Measurements from ENCODE around the gene P3H4. TPM values are rescaled to one million over a fixed set of nuclear protein-coding genes. Genes with fewer than 3 reads are reported as not detected.

P3H4 gene
- polyA plus RNA-seq, 2 of the 4 experiments (the other 2 are of a cell fraction): 36.0 to 52.8 TPM

- no peaks in the 10 kb centered on the region for H3K9me3 ChIP-seq
- ChIA-PET POLR2A (interaction anchor here (1.0 kb wide), 1 partner anchor 15 kb away, joined by 3 read pairs; the partner anchor contains the start of gene JUP), CTCF (interaction anchor here (52.0 to 96.0 kb wide), 2 partner anchors 16 to 21 kb away, joined by 3262 read pairs; partner anchors contain the start of genes FKBP10, GAST, HAP1 and JUP)
- no peak for TF ChIP-seq SMC3 (IDR thresholded peaks at IDR 0.05)
- no peak for TF ChIP-seq HES2 (IDR thresholded peaks at IDR 0.05)
- TF ChIP-seq ATOH8 (CRISPR knock-in tag; IDR thresholded peaks at IDR 0.05; ENCODE audit: low read depth): no peak
- TF ChIP-seq ZC3H11A (IDR thresholded peaks at IDR 0.05): no peak
- no peak for TF ChIP-seq CHD2 (IDR thresholded peaks at IDR 0.05; ENCODE audit: low read length, partially characterized antibody)
- TF ChIP-seq CBX8 (IDR thresholded peaks at IDR 0.05): no peak
- no peak for TF ChIP-seq EHF (CRISPR knock-in tag; IDR thresholded peaks at IDR 0.05)
- TF ChIP-seq HOXB5 (CRISPR knock-in tag; IDR thresholded peaks at IDR 0.05): no peak
- no peak for TF ChIP-seq USF2 (IDR thresholded peaks at IDR 0.05)
- no peak for TF ChIP-seq CTCF (IDR thresholded peaks at IDR 0.05)
- no peak for TF ChIP-seq ZFP36 (IDR thresholded peaks at IDR 0.05; ENCODE audit: borderline replicate concordance, partially characterized antibody)
- TF ChIP-seq HMGXB4 (CRISPR knock-in tag; IDR thresholded peaks at IDR 0.05; ENCODE audit: borderline replicate concordance): no peak
- no peak for TF ChIP-seq PBX3 (IDR thresholded peaks at IDR 0.05)
- 86% methylated on average over 16 of the region's 17 CpGs for WGBS (ENCODE audit: missing lambda C conversion rate)
- FAIRE-seq (no peak), ATAC-seq (no peak), DNase-seq (ENCODE audit: low read depth in 1 of 2, low spot score in 1 of 2) (no peak)
- peak overlapping the region; percentile 89 to 93; a peak in 5 of 6 replicates for H3K27ac ChIP-seq
- H3K4me1 ChIP-seq: peaks cover 51% of the 10 kb centered on the region
- H3K4me2 ChIP-seq: peak overlapping the region; percentile 87; the same call in 2 of the 3 replicates
- no peak overlapping the region for H3K4me3 ChIP-seq
Observed at GRCh38 chr17:41771389-41772206, 40.2 kb downstream of the P3H4 start.

- no peak for DNase-seq (ENCODE audit: low read depth in 1 of 2, low spot score in 1 of 2)
- Histone ChIP-seq H3K4me1 (peaks cover 35% of the 10 kb centered on the region), H3K4me2 (no peak overlapping the region), H3K27ac (0 out of 6 replicates have a peak overlapping the region, but pooled peaks of 1 of the 2 experiments have one; percentile 4), H3K9me3 (no peaks in the 10 kb centered on the region), H3K4me3 (no peak overlapping the region)
- no peak for TF ChIP-seq FOSL2 (IDR thresholded peaks at IDR 0.05)
- TF ChIP-seq FOSL2 (CRISPR knock-in tag; IDR thresholded peaks at IDR 0.05): no peak
- TF ChIP-seq CHD4 (IDR thresholded peaks at IDR 0.05; ENCODE audit: borderline replicate concordance): 0 out of 2 replicates have a peak, but pooled peaks have one; percentile 61
- no peak for TF ChIP-seq MAZ (IDR thresholded peaks at IDR 0.05; ENCODE audit: borderline replicate concordance, low read depth, low read length)
- TF ChIP-seq HDAC2 (IDR thresholded peaks at IDR 0.05): 0 out of 2 replicates have a peak, but pooled peaks have one; percentile 37
- POLR2A ChIA-PET: interaction anchor here (2.6 kb wide), 1 partner anchor 17 kb away, joined by 6 read pairs; the partner anchor contains the start of gene JUP
- CTCF ChIA-PET: interaction anchor here (52.0 to 96.0 kb wide), 2 partner anchors 18 to 20 kb away, joined by 3262 read pairs; partner anchors contain the start of genes FKBP10, GAST, HAP1 and JUP
- no peak for ATAC-seq
- WGBS (ENCODE audit: missing lambda C conversion rate): 65% methylated on average over 3 of the region's 3 CpGs
- FAIRE-seq: no peak
Observed at GRCh38 chr17:41769985-41770384, 41.8 kb downstream of the P3H4 start.

All from A549 (cell line).